ENCODE measurements around the gene CNN1.

The CNN1 gene

GRCh38 chr19:11534538-11534937 lies 4.1 kb upstream of the CNN1 start:
- in situ Hi-C loops (cut with MboI; ENCODE audit: low sequenced_read_pairs) = no loop called here

GRCh38 chr19:11534948-11535347 lies 3.7 kb upstream of the CNN1 start:
- in situ Hi-C loops (cut with MboI; ENCODE audit: low sequenced_read_pairs) = no loop called here

GRCh38 chr19:11535792-11536595 lies 2.7 kb upstream of the CNN1 start:
- in situ Hi-C loops (cut with MboI; ENCODE audit: low sequenced_read_pairs) = no loop called here

GRCh38 chr19:11539495-11540365 lies 1.1 kb downstream of the CNN1 start:
- in situ Hi-C loops (cut with MboI; ENCODE audit: low sequenced_read_pairs) = no loop called here

GRCh38 chr19:11540645-11541044 lies 2.0 kb downstream of the CNN1 start:
- in situ Hi-C loops (cut with MboI; ENCODE audit: low sequenced_read_pairs) = no loop called here

- in situ Hi-C loops (cut with MboI; ENCODE audit: low sequenced_read_pairs) = no loop called here
Observed at GRCh38 chr19:11541238-11541637, 2.6 kb downstream of the CNN1 start.

- in situ Hi-C loops (cut with MboI; ENCODE audit: low sequenced_read_pairs) = no loop called here
Observed at GRCh38 chr19:11547929-11548700, 9.5 kb downstream of the CNN1 start.

GRCh38 chr19:11549386-11549953 lies 10.8 kb downstream of the CNN1 start:
- in situ Hi-C loops (cut with MboI; ENCODE audit: low sequenced_read_pairs) = no loop called here

- in situ Hi-C loops (cut with MboI; ENCODE audit: low sequenced_read_pairs) = no loop called here
Observed at GRCh38 chr19:11550265-11550664, 11.6 kb downstream of the CNN1 start.

- in situ Hi-C loops (cut with MboI; ENCODE audit: low sequenced_read_pairs) = no loop called here
Observed at GRCh38 chr19:11551603-11552235, 13.1 kb downstream of the CNN1 start.

GRCh38 chr19:11552666-11553372 lies 14.2 kb downstream of the CNN1 start:
- in situ Hi-C loops (cut with MboI; ENCODE audit: low sequenced_read_pairs) = no loop called here

- in situ Hi-C loops (cut with MboI; ENCODE audit: low sequenced_read_pairs) = no loop called here
Observed at GRCh38 chr19:11554160-11554559, 15.5 kb downstream of the CNN1 start.

GRCh38 chr19:11555246-11555645 lies 16.6 kb downstream of the CNN1 start:
- in situ Hi-C loops (cut with MboI; ENCODE audit: low sequenced_read_pairs) = no loop called here

- in situ Hi-C loops (cut with MboI; ENCODE audit: low sequenced_read_pairs) = no loop called here
Observed at GRCh38 chr19:11556634-11557420, 18.2 kb downstream of the CNN1 start.

GRCh38 chr19:11558881-11559828 lies 20.5 kb downstream of the CNN1 start, which contains the start of gene ELOF1:
Gene ELOF1 (minus strand): TSS chr19:11559230. CDS start chr19:11554347, 4,883 bp downstream.
- in situ Hi-C loops (cut with MboI; ENCODE audit: low sequenced_read_pairs) = no loop called here

GRCh38 chr19:11560404-11561051 lies 21.9 kb downstream of the CNN1 start:
- in situ Hi-C loops (cut with MboI; ENCODE audit: low sequenced_read_pairs) = no loop called here

GRCh38 chr19:11563532-11563931 lies 24.9 kb downstream of the CNN1 start:
- in situ Hi-C loops (cut with MboI; ENCODE audit: low sequenced_read_pairs) = no loop called here
